HG03354 (cell line): Measurements from ENCODE around the gene CLSTN1.

Experiments used
- ATAC-seq: cut with Tn5 transposase; IDR thresholded peaks from one replicate; pipeline ENCODE4 v1.9.1; 2021; ENCODE audit warnings: mild to moderate bottlenecking; ENCODE audit not compliant: unreplicated experiment, poor library complexity, severe bottlenecking

CLSTN1 gene

DNA sequence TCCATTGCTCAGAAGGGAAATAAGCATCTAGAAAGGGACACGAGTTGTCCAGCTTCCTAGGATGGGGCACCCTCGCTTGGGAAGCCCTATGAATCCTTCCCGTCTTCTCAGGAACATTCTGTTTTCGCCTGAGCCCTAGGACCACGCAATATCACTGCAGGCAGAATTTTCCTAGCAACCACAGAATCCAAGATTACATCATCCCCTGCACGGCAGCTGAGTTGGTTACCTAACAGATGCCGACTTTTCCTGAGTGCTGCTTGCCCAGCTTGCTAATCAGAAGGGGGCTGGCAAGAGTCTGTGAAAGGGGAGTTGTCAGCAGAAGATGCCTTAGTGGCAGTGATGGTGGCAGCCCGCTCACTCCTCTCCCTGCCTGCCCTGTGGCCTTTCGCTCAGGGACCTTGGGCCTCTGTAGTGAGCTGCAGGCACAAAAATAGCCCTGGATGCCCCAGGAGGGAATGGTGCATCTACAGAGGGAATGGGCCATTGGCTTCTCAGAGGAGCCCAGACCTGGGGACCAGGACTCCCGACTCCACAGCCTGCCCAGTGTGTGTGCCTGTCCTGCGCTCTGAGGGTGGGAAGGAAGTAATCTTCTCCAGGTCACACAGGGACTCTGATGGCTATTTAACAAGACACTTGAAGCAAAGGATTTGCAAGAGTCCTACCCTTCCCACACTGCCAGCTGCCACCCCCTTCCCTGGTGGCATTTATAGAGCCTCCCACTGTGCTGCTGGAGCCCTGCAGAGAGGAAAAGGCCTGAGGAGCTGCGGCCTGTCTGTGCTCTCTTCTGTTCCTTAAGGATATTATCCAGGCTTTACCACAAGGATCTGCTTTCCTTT, 28.9 kb upstream of the CLSTN1 start:
- no peak for ATAC-seq

DNA sequence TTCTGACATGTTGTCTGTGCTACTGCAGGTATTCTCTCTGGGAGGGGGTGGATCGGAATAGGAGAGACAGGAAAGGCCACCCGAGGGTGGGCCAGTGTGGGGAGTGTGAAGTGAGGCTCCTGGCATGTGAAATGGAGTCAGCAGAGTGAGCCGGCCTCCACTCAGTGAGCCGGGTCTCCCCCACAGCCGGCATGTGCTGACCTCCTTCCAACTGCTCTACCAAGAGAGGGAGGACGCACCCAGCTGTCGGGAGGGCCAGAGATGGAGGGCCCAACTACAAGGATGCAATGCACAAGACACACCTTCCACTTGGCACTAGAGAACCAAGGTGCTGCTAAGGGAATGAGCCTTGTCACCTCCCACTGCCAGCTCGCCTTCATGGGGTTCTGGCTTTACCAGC, 28.2 kb upstream of the CLSTN1 start:
- no peak for ATAC-seq

DNA sequence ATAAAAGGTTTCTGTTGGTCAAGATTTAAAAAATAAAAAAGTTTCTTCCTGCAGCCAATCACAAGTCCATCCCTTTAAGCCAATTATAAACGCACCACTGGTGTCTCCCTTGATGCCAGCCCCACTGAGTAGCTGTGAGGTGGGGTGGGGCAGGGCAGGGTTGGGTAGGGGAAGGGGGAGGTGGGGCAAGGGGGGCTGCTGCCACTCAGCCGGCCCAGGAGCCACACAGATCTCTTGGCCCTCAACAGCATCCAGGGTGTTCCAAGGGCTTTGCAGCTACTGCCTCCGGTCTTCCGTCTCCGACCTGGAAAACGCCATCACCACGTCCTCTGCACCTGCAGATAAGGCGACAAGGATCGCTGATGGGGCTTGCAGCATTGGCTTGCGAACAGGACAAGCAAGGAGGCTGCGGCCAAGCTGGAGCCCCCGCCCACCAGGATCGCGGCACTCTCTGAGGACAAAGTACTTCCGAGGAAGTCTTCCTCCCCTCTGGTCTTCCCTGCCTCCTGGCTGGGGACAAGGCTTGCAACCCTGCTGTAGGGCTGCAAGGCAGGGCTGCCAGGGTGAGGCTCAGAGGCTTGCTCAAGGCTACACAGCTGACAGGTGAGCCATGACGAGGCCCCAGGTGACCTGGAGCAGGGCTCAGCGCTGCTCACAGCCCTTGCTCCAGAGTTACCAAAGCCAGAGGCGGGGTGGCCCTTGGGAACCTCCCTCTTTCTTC, 26.8 kb upstream of the CLSTN1 start:
- peak; percentile 26 for ATAC-seq

DNA sequence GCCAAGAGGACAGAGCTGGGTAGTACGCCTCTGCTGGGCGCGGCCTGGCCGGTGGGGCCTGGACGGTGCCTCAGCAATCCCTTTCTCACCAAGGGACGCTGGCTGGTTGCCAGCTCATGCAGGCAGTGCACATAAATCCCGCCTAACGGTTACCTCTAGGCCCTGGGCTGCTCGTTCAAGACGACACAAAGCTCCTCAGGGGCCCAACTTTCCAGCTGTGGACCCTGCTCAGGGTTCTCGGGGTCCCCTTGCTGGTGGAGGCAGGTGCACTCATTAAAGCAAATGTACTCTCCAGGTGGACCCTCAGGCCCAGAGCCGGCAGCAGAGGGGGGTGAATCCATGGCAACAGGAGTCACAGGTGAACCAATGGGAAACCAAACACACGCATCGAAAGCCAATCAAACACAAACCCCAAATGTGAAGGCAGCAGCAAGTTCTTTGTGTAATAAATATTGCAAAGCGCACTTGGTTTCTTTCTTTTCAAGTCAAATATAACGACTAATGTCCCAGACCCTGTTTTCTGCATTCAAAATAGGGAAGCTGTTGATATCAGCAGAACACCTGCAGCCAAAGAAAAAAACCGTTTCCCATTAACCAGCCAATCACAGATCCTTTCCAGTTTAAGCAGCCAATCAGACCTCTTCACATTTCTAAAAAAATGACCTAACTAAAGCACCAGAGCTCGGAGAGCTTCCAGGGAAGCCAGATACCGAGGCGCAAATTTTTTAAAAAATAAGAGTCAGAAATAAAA, 26.1 kb upstream of the CLSTN1 start:
- ATAC-seq = peak; percentile 65

DNA sequence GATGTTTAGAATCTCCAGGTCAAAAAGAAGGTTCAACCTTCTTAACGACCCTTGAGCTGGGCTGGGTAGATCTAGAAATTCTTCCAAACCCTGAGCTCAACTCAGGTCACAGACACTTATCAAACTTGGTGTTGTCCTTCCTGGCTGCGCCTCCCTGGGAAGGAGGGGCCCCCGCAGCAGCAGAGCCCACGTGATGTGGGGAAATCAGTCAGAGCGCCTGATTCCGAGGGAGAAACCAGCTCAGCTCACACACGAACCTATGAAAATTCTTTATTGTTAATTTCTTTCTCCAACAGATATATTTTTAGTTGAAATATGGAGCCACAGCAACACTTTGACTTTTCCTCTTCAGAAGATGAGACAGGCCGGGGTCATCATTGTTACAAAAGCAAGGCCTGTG, 24.3 kb upstream of the CLSTN1 start:
- no peak for ATAC-seq

DNA sequence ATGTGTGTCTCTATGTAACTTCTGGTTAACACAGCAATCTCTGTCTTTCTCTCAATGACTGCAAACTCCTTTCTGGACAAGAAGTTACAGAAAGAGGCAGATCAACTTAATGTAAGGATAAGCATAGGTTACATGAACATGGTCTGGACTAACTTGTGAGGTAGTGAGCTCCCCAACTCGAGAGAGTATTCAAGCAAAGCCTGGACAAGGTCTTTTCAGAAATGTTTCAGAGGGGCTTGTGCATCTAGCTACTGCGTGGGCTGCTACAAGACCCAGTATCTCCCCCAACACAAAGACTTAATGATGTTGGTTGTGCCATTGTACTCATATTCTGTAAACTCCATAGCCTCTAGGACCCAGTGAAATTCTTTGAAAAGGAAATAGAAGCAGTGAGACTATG, 23.5 kb upstream of the CLSTN1 start:
- no peak for ATAC-seq

GRCh38 chr1:9846611-9847171, 22.9 kb upstream of the CLSTN1 start:
- no peak for ATAC-seq

DNA sequence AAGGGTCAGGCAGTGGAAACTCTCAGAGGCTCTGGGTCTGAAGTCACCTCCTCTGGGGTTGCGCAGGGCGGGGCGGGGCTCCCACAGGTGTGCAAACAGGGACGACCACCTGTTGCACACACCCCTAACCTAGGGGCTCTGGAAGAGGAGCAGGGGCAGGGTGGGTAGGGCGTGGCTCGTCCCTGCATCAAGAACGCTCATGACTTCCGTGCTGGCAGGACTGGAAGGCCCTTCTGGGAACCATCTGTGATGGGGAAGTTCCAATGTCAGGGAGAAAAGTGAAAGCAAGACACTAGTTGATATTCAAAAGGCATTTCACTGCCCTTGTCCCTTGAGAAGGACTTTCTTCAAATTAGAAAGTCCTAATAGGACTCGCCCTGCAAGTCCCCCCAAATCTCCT, 22.1 kb upstream of the CLSTN1 start:
- ATAC-seq = no peak

DNA sequence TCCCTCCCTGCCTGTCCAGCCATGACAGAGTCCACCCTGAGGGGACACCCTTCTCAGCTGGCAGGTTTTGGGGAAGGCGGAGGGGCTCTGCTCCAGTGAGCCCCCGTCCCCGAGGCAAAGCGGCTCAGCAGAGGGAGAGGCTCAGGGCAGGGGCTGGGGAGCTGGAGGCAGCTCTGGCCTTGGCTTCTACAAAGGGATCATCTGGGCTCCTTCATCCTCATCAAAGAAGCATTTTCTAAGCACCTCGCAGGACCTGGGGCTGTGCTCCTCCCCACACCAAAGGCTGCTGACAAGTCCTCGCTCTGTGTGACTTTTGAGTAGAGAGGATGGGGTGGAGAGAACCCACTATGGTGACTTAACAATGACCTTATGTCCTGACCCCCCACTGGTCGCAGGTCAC, 21.0 kb upstream of the CLSTN1 start:
- no peak for ATAC-seq

DNA sequence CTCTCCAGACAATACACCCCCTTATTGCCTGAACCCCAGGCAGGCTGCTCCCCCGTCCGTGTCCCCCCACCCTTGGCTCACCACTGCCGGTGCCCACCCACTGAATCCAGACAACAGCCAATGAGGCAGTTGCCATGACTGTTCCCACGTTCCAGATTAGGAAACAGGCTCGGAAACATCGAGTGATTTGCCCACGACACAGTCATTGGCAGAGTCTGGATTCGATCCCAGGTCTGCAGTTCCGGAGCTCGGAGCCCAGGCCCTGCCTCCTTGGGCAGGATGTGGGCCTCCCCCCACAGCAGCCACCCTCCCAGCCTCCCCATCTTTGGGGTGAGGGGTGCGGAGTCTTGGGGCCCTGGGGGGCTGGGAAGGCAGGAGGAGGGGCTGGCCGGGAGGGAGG, 20.3 kb upstream of the CLSTN1 start:
- ATAC-seq = no peak

DNA sequence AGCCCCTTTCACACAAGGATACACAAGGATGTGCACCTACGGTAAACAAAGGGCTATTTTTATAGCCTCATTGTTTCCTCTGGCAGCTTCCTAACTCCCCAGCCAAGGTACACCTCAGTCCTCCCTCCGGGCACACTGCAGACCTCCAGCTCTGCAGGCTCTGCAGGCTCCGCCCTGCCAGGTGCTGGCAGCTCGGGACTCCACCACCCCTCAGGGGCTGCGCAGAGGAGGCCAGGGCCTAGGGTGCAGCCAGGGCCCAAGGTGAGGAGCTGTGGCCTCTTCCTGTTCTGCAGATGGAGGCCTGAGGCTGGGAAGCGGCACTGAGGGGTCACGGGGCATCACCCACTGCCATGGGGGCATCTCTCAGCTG, 19.8 kb upstream of the CLSTN1 start:
- ATAC-seq = no peak

DNA sequence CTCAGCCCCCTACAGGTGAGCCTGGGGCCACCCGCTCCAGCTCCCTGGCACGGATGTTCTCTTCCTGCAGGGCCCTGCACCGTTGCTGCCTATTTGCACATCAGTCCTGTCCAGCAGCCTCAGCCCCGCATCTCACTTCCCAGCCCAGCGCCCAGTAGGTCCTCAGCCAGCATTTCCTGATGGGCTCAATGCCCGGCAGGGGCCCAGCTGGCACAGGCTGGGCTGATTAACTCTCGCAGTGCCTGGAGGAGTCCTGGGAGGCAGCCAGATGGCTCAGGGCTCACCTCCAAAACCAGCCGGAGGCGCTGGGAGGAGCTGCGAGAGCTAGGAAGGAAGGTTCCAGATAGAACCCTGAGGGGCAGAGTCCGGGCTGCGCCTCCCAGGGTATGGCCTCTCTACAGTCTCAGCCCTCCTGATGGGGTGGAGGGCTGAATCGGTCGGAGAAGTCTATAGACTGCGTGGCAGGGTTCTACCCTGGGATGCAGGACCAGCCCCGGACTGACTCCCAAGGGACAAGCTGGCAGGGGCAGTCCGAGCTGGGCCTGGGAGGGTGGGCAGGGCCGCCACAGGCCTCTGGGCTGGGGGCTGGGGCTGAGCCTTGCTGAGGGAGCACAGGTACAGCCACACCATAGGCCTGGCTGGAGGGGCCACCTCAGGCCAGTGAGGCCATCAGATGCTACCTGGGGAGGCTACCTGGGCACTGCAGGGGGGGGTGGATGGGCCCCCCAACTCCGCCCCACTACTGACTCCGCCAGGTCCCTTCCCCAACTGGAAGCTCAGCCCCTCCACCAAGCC, 19.2 kb upstream of the CLSTN1 start:
- no peak for ATAC-seq

DNA sequence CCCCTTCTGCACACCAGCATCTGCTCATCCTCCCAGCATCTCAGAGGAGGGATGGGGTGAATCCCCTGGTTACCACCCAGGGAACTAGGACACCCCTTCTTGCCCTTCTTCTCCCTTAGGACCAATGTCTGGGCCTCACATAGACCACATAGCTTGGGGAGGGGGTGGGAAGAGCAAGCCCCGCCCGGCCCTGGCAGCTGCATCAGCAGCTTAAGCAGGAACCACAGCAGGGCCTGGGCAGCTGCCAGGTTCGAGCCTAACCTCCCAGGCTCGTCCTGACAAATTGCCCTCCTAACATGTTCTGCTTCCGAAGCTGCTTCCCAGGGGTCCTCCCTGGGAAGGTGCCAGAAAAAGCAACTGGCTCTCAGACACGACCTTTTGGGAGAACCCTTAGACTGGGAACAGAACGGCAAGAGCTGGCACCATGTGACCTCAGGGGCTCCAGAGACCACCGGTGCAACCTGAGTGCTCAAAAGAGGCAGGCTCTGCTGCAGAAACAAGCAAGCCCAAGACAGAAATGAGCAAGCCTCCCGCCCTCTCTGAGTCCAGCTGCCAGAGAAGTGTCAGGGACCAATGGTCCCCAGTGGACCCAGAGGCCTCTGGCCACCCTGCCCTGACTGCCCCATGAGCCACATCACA, 18.4 kb upstream of the CLSTN1 start:
- no peak for ATAC-seq

- no peak for ATAC-seq
Measured at GRCh38 chr1:9841460-9841859, 17.7 kb upstream of the CLSTN1 start.

DNA sequence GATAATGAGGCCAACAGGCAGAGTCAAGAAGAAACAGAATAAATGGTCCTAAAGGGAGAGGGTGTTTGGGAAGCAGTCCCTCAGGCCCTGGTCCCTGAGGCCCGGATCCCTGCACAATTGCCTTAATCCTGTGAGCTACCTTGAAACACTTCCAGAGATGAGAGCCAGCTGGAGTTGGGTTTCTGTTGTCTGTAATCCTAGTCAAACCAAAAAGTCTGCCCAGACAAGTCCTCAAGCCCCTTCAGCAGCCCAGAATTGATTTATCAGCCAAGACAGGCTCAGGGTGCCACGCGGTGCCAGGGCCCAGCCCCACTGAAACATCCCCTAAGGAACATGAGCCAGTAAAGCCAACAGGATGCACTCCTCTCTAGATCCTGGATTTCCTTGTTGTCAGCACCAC, 16.4 kb upstream of the CLSTN1 start:
- no peak for ATAC-seq

GRCh38 chr1:9838946-9839345, 15.2 kb upstream of the CLSTN1 start:
- no peak for ATAC-seq

DNA sequence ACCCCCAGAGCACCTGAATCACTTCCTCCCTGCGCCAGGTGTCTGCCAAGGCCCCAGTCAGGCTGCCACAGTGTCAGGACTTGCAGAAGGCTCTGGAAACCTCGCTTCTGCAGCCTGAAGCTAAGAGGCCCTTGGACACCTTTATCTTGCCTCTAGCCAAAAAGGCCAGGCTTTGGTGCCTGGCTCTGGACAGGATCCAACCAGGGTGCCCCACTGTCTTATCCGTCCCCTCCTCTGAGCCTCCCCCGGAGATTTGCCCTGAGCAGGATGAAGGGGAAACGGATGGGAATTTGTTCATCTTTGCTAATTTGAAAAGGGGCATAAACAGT, 12.8 kb upstream of the CLSTN1 start:
- ATAC-seq = no peak

DNA sequence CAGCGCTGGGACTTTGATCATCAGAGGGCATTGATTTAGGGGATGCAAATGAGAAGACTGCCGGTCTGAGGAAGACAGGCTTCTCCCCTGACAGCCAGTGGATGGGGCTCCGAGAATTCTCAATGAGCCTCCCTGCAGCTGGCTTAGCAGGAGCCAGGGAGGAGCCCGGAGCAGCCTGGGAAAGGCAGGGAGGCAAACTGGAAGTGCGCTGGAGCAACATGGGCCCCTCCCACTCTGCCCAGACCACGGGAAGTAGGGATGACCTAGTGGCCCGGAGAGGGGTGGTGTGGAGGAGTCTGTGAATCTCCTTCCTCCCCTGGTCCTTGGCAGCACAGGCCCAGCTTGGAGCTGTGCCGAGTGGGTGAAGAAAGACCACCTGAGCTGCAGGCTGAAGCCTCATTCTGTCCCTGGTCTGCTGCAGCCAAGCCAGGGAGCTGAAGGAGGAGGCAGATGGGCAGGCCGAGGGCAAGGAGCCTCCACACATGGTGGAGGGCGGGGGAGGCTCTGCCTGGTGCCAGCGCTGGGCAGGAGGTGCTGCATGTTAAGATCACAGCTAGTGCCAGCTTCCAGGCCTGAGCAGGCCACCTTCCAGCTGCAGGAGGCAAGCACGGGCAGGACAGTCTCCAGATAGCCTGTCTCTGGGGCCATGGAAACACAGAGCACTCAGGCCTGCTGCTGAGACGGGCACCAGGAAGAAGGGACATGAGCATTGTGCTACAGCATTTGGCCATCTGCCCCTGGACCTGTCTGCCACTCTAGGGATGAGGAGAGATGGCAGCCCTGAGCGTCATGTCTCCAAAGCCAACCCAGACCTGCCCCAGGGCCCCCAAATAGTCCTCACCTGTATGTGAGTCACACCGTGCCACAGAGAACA, 12.2 kb upstream of the CLSTN1 start:
- ATAC-seq = no peak

- ATAC-seq = no peak
Measured at GRCh38 chr1:9835404-9835757, 11.6 kb upstream of the CLSTN1 start.
